T-cell (primary cell): ENCODE measurements around the gene SPG7. TPM values are rescaled to one million over a fixed set of nuclear protein-coding genes. Genes with fewer than 3 reads are reported as not detected.

Source experiments
- ATAC-seq, 4 experiments: fragments of 200-7000 bp in 3 of 4; fragments of 150-1000 bp in 1 of 4; cut with Tn5 transposase; replicated peaks in 1 of 4; 1 replicate in 3 of 4; 2 replicates in 1 of 4; pipeline ENCODE4 v1.10.0; 2021; ENCODE audit warnings: moderate library complexity in 3 of 4, mild to moderate bottlenecking in 2 of 4, moderate number of reproducible peaks in 1 of 4
- CTCF ChIA-PET, 2 donors: fragments of 300-600 bp; sonication (Branson Sonifier 250); formaldehyde crosslinking; loops; one replicate each; lab custom pipeline; 2022; ENCODE audit warnings: antibody characterized with exemption in 2 of 2; lab: Charles Lee
- POLR2A ChIA-PET, 2 donors: fragments of 300-600 bp; sonication (Branson Sonifier 250); formaldehyde crosslinking; loops; one replicate each; lab custom pipeline; 2022; ENCODE audit warnings: antibody characterized with exemption in 2 of 2; lab: Charles Lee
- DNase-seq, 35 experiments: peaks; one replicate each; pipeline versions ENCODE4 v3.0.0 to v3.0.0-alpha.2; 2013 to 2023
- H3K27ac ChIP-seq: one replicate; pipeline ENCODE4 v1.5.1; 2013; ENCODE audit warnings: low read length
- H3K27me3 ChIP-seq, 2 experiments: replicated peaks in 1 of 2; 1 replicate in 1 of 2; 2 replicates in 1 of 2; pipeline versions ENCODE4 v1.6.1 to v1.7.0; 2013; ENCODE audit warnings: low read length in 1 of 2, mixed read lengths in 1 of 2; ENCODE audit not compliant: control insufficient read depth in 2 of 2, insufficient read depth in 2 of 2; ENCODE audit errors: extremely low read depth in 1 of 2
- H3K36me3 ChIP-seq, 2 donors: 1 replicate in 1 of 2; 2 replicates in 1 of 2; pipeline versions ENCODE4 v1.6.1 to v1.7.0; 2013; ENCODE audit warnings: low read length in 1 of 2; ENCODE audit not compliant: control insufficient read depth in 2 of 2, insufficient read depth in 1 of 2; ENCODE audit errors: extremely low read depth in 1 of 2
- H3K4me1 ChIP-seq, 2 experiments: 1 replicate in 1 of 2; 2 replicates in 1 of 2; pipeline versions ENCODE4 v1.6.1 to v1.7.0; 2013; ENCODE audit warnings: low read length in 2 of 2, mixed read lengths in 1 of 2; ENCODE audit not compliant: insufficient read depth in 2 of 2, control insufficient read depth in 1 of 2; ENCODE audit errors: extremely low read depth in 1 of 2
- H3K4me3 ChIP-seq, 2 donors: 1 replicate in 1 of 2; 2 replicates in 1 of 2; pipeline versions ENCODE4 v1.5.1 to v1.7.0; 2013; ENCODE audit warnings: mild to moderate bottlenecking in 2 of 2, low read length in 1 of 2, moderate library complexity in 1 of 2; ENCODE audit not compliant: control insufficient read depth in 1 of 2; ENCODE audit errors: extremely low read depth in 1 of 2
- H3K9me3 ChIP-seq: 2 replicates; pipeline ENCODE4 v1.7.0; 2013
- H3K27ac Mint-ChIP-seq, 2 donors: one replicate each; pipeline ENCODE4 v1.8.0; 2020 to 2021; ENCODE audit warnings: mild to moderate bottlenecking in 2 of 2, mixed read lengths in 2 of 2
- H3K27me3 Mint-ChIP-seq, 2 donors: one replicate each; pipeline ENCODE4 v1.8.0; 2021 to 2022; ENCODE audit warnings: mixed read lengths in 2 of 2
- H3K36me3 Mint-ChIP-seq: one replicate; pipeline ENCODE4 v1.8.0; 2021; ENCODE audit warnings: mixed read lengths
- H3K4me1 Mint-ChIP-seq, 3 donors: one replicate each; pipeline ENCODE4 v1.8.0; 2020 to 2022; ENCODE audit warnings: mixed read lengths in 3 of 3, mild to moderate bottlenecking in 1 of 3
- H3K4me3 Mint-ChIP-seq, 3 donors: one replicate each; pipeline ENCODE4 v1.8.0; 2020 to 2022; ENCODE audit warnings: mild to moderate bottlenecking in 3 of 3, mixed read lengths in 3 of 3, moderate library complexity in 3 of 3
- H3K9me3 Mint-ChIP-seq, 3 donors: one replicate each; pipeline ENCODE4 v1.8.0; 2020 to 2022; ENCODE audit warnings: mixed read lengths in 3 of 3
- WGBS: methylation state at CpG from one replicate; pipeline ENCODE4 v1.1.5; 2013; ENCODE audit warnings: missing lambda C conversion rate; ENCODE audit not compliant: insufficient coverage; 5-methylcytosine and 5-hydroxymethylcytosine counted together
- total RNA-seq, 35 experiments: library from RNA in 6 of 35; stranded (reverse) in 6 of 35; fragments of 120-200 nt in 1 of 35; gene quantifications; one replicate each; pipeline versions ENCODE4 v1.2.1 to v1.2.4 and lab custom pipeline; 2013 to 2026

Gene SPG7
- total RNA-seq, 5 donors from 2014 or later (not counting 1 experiment from before 2014, with no cell fraction given): 161 to 203 (median 184) TPM

- Histone ChIP-seq H3K4me3 (no peak overlapping the region), H3K9me3 (no peaks in the 10 kb centered on the region), H3K27me3 (no peaks in the 10 kb centered on the region), H3K4me1 (peaks cover 12 to 26% of the 10 kb centered on the region in 2 experiments), H3K27ac (no peak overlapping the region), H3K36me3 (peaks cover 44 to 55% of the 10 kb centered on the region in 2 donors)
- Mint-ChIP-seq H3K27ac (no peak overlapping the region), H3K9me3 (no peaks in the 10 kb centered on the region), H3K27me3 (no peaks in the 10 kb centered on the region), H3K36me3 (peaks cover 40% of the 10 kb centered on the region), H3K4me1 (peaks cover 16 to 24% (median 18%) of the 10 kb centered on the region in 3 donors), H3K4me3 (peak overlapping the region in 1 of 3 donors; percentile 67)
- WGBS: 97% methylated on average over 10 of the region's 20 CpGs
- DNase-seq (no peak), ATAC-seq (no peak)
- POLR2A ChIA-PET: no interaction called here
- CTCF ChIA-PET: no interaction called here
Observed at GRCh38 chr16:89547860-89548259, 39.7 kb downstream of the SPG7 start.

GRCh38 chr16:89548344-89549006 lies 40.3 kb downstream of the SPG7 start:
- Mint-ChIP-seq H3K9me3 (no peaks in the 10 kb centered on the region), H3K4me3 (peak overlapping the region; percentile 13 to 67 (median 26)), H3K27ac (peak overlapping the region; percentile 83 to 94), H3K4me1 (peaks cover 16 to 24% (median 18%) of the 10 kb centered on the region in 3 donors), H3K36me3 (peaks cover 42% of the 10 kb centered on the region), H3K27me3 (no peaks in the 10 kb centered on the region)
- Histone ChIP-seq H3K27ac (peak overlapping the region; percentile 25), H3K9me3 (no peaks in the 10 kb centered on the region), H3K4me1 (peaks cover 12 to 26% of the 10 kb centered on the region in 2 experiments), H3K27me3 (no peaks in the 10 kb centered on the region), H3K36me3 (peaks cover 47 to 62% of the 10 kb centered on the region in 2 donors), H3K4me3 (no peak overlapping the region)
- DNase-seq: peak in 1 of 35 experiments; percentile 10
- CTCF ChIA-PET: interaction anchor here in 1 of 2 donors (0.7 kb wide), 1 partner anchor 205 kb away, joined by 3 read pairs; no protein-coding TSS in a partner anchor
- POLR2A ChIA-PET: interaction anchor here in 1 of 2 donors (0.6 kb wide), 1 partner anchor 312 kb away, joined by 3 read pairs; no protein-coding TSS in a partner anchor
- 79% methylated on average over 26 of the region's 28 CpGs for WGBS
- peak; percentile 44 to 64 (median 54) for ATAC-seq

GRCh38 chr16:89549007-89549700 lies 41.0 kb downstream of the SPG7 start:
- H3K27me3 Mint-ChIP-seq: no peaks in the 10 kb centered on the region

GRCh38 chr16:89550421-89551007 lies 42.3 kb downstream of the SPG7 start:
- H3K4me3 Mint-ChIP-seq: no peak overlapping the region
- Histone ChIP-seq H3K4me3 (no peak overlapping the region), H3K27ac (no peak overlapping the region), H3K9me3 (no peaks in the 10 kb centered on the region), H3K27me3 (no peaks in the 10 kb centered on the region), H3K36me3 (peaks cover 41 to 63% of the 10 kb centered on the region in 2 donors), H3K4me1 (peaks cover 12 to 26% of the 10 kb centered on the region in 2 experiments)
- H3K27ac Mint-ChIP-seq: peak overlapping the region in 1 of 2 donors; percentile 58
- H3K36me3 Mint-ChIP-seq: peaks cover 39% of the 10 kb centered on the region
- peaks cover 16 to 24% (median 18%) of the 10 kb centered on the region in 3 donors for H3K4me1 Mint-ChIP-seq
- no peak for DNase-seq
- H3K9me3 Mint-ChIP-seq: no peaks in the 10 kb centered on the region
- no peaks in the 10 kb centered on the region for H3K27me3 Mint-ChIP-seq
- WGBS: 98% methylated on average over 16 of the region's 22 CpGs
- POLR2A ChIA-PET: no interaction called here
- ATAC-seq: no peak
- CTCF ChIA-PET: no interaction called here

More at GRCh38 chr16:89549007-89549700, 41.0 kb downstream of the SPG7 start:
- Histone ChIP-seq H3K9me3 (no peaks in the 10 kb centered on the region), H3K4me3 (no peak overlapping the region), H3K27ac (peak overlapping the region; percentile 25), H3K27me3 (no peaks in the 10 kb centered on the region), H3K36me3 (peaks cover 51 to 67% of the 10 kb centered on the region in 2 donors), H3K4me1 (peaks cover 12 to 26% of the 10 kb centered on the region in 2 experiments)
- peak; percentile 73 to 90 (median 80) for ATAC-seq
- WGBS: 58% methylated on average over 6 of the region's 10 CpGs
- peaks cover 16 to 24% (median 18%) of the 10 kb centered on the region in 3 donors for H3K4me1 Mint-ChIP-seq
- peak overlapping the region; percentile 83 to 94 for H3K27ac Mint-ChIP-seq
- no peaks in the 10 kb centered on the region for H3K9me3 Mint-ChIP-seq
- CTCF ChIA-PET: interaction anchor here in 1 of 2 donors (0.7 kb wide), 1 partner anchor 206 kb away, joined by 3 read pairs; no protein-coding TSS in a partner anchor
- H3K36me3 Mint-ChIP-seq: peaks cover 39% of the 10 kb centered on the region
- POLR2A ChIA-PET: no interaction called here
- DNase-seq: peak in 23 of 35 experiments; percentile 11 to 69 (median 30)
- peak overlapping the region; percentile 13 to 67 (median 26) for H3K4me3 Mint-ChIP-seq

GRCh38 chr16:89552329-89552728 lies 44.1 kb downstream of the SPG7 start:
- WGBS: 94% methylated on average over 21 of the region's 22 CpGs
- Mint-ChIP-seq H3K9me3 (no peaks in the 10 kb centered on the region), H3K4me3 (no peak overlapping the region), H3K27me3 (no peaks in the 10 kb centered on the region), H3K27ac (no peak overlapping the region), H3K4me1 (peaks cover 20 to 25% (median 24%) of the 10 kb centered on the region in 3 donors), H3K36me3 (peaks cover 39% of the 10 kb centered on the region)
- ATAC-seq: no peak
- H3K27ac ChIP-seq: no peak overlapping the region
- H3K4me1 ChIP-seq: peaks cover 12 to 33% of the 10 kb centered on the region in 2 experiments
- no peak for DNase-seq
- H3K36me3 ChIP-seq: peaks cover 31 to 64% of the 10 kb centered on the region in 2 donors
- no peak overlapping the region for H3K4me3 ChIP-seq
- ChIA-PET CTCF (no interaction called here), POLR2A (interaction anchor here in 1 of 2 donors (0.5 kb wide), 1 partner anchor 42 kb away, joined by 3 read pairs; no protein-coding TSS in a partner anchor)
- H3K27me3 ChIP-seq: no peaks in the 10 kb centered on the region
- no peaks in the 10 kb centered on the region for H3K9me3 ChIP-seq

GRCh38 chr16:89552913-89553312 lies 44.7 kb downstream of the SPG7 start:
- Histone ChIP-seq H3K9me3 (no peaks in the 10 kb centered on the region), H3K27me3 (no peaks in the 10 kb centered on the region), H3K27ac (no peak overlapping the region), H3K4me3 (no peak overlapping the region), H3K4me1 (peaks cover 12 to 39% of the 10 kb centered on the region in 2 experiments), H3K36me3 (peaks cover 25 to 61% of the 10 kb centered on the region in 2 donors)
- Mint-ChIP-seq H3K27me3 (no peaks in the 10 kb centered on the region), H3K4me3 (no peak overlapping the region), H3K9me3 (no peaks in the 10 kb centered on the region), H3K4me1 (peaks cover 25 to 31% (median 29%) of the 10 kb centered on the region in 3 donors), H3K27ac (peak overlapping the region in 1 of 2 donors; percentile 28), H3K36me3 (peaks cover 39% of the 10 kb centered on the region)
- CTCF ChIA-PET: no interaction called here
- WGBS: 94% methylated on average over 6 of the region's 13 CpGs
- POLR2A ChIA-PET: no interaction called here
- DNase-seq (no peak), ATAC-seq (no peak)
